Measurements from ENCODE around the gene SPRYD3. TPM values are rescaled to one million over a fixed set of nuclear protein-coding genes. Genes with fewer than 3 reads are reported as not detected.

The SPRYD3 gene
- polyA plus RNA-seq, 3 donors: 17.8 to 26.9 (median 21.8) TPM

DNA sequence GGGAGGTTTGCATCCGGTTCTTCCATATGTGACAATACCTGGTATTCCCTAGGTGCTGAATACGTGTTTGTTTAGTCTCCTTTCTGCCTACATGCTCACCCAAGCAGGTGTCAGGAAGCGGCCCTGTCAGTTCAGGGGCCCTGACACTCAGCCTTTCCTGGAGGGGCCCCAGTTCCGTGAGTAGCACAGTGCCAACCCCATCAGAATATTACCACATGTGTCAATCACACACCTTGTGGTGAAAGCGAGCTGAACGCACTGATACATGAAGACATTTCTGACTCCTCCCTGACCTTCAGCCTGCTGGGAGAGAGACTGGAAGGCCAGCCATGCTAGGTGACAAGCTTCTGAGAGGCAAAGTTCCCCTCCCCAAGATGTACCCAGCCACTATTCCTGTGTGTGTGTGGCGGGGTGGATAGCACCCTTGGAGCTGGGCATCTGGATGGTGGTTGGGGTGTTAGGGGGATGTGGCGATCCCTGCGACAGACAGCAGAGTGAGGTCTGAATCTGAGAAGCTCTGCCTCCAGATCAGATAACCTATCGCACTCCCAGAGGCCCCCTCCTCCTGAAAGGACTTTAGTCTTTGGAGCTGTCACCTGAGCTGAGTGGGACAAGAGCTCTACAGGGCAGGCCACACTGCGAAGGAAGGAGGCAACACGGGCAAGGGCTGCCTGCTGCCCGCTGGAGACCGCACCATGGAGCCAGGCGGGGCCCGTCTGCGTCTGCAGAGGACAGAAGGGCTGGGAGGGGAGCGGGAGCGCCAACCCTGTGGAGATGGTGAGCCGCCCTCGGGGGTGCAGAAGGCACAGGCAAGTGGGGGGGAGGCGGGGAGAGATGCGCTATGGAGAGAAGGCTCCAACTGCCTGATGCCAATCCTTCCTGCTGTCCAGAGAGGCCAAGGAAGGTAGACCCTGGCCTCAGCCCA, 24.0 kb upstream of the SPRYD3 start, which contains the start of gene SOAT2:
Gene SOAT2, plus strand, starts transcription at position 604 of the 925 bp plus-strand sequence. Its CDS starts 92 bp downstream, at position 696.
- Histone ChIP-seq H3K4me3 (replicated peaks in 1 of 3; ENCODE audit: low read depth in 2 of 3, low read length in 3 of 3) (no peak within 1 kb of the TSS), H3K79me2 (ENCODE audit: insufficient read depth, low read length) (no peaks in the 10 kb centered on the region), H3K4me2 (replicated peaks; ENCODE audit: extremely low read depth, low read length, poor library complexity, severe bottlenecking) (no peak within 1 kb of the TSS), H3K36me3 (replicated peaks in 1 of 2; ENCODE audit: control insufficient read depth in 1 of 2, insufficient read depth in 2 of 2, low read length in 2 of 2) (no peaks in the 10 kb centered on the region), H3K9me3 (replicated peaks in 1 of 2; ENCODE audit: control insufficient read depth in 1 of 2, insufficient read depth in 1 of 2, low read length in 2 of 2) (no peaks in the 10 kb centered on the region), H2AFZ (ENCODE audit: insufficient read depth, low read depth, low read length, poor library complexity, severe bottlenecking) (no peak within 1 kb of the TSS), H3K27ac (ENCODE audit: low read depth in 1 of 2, low read length in 2 of 2) (peak within 1 kb of the TSS in 1 of 2 donors; percentile 26), H3K9ac (ENCODE audit: insufficient read depth, low read length, poor library complexity, severe bottlenecking) (no peak within 1 kb of the TSS), H4K20me1 (ENCODE audit: insufficient read depth, low read length) (no peaks in the 10 kb centered on the region), H3K27me3 (ENCODE audit: control insufficient read depth in 2 of 2, insufficient read depth in 2 of 2, low read length in 2 of 2) (peaks cover 9% of the 10 kb centered on the region in 2 donors), H3K4me1 (ENCODE audit: control insufficient read depth in 1 of 2, insufficient read depth in 2 of 2, low read length in 2 of 2) (peaks cover 37 to 40% of the 10 kb centered on the region in 2 donors)
- peaks cover 39% of the 10 kb centered on the region for H3K4me1 Mint-ChIP-seq
- peak within 1 kb of the TSS in 6 of 7 donors; percentile 16 to 84 (median 68) for H3K27ac Mint-ChIP-seq
- 69% methylated on average over 17 of the region's 23 CpGs for WGBS (ENCODE audit: insufficient coverage)
- intact Hi-C loops (cut with micrococcal nuclease): loop anchor here in 1 of 2 donors (5.0 kb wide), 1 partner anchor 36 kb away; no protein-coding TSS in a partner anchor
- H3K27me3 Mint-ChIP-seq (ENCODE audit: low read depth in 3 of 3): peaks cover 12 to 15% (median 13%) of the 10 kb centered on the region in 3 donors
- H3K36me3 Mint-ChIP-seq: peaks cover 0 to 8% of the 10 kb centered on the region in 2 donors
- peak within 1 kb of the TSS; percentile 16 to 51 for H3K4me3 Mint-ChIP-seq
- TF ChIP-seq, protein P1, sequence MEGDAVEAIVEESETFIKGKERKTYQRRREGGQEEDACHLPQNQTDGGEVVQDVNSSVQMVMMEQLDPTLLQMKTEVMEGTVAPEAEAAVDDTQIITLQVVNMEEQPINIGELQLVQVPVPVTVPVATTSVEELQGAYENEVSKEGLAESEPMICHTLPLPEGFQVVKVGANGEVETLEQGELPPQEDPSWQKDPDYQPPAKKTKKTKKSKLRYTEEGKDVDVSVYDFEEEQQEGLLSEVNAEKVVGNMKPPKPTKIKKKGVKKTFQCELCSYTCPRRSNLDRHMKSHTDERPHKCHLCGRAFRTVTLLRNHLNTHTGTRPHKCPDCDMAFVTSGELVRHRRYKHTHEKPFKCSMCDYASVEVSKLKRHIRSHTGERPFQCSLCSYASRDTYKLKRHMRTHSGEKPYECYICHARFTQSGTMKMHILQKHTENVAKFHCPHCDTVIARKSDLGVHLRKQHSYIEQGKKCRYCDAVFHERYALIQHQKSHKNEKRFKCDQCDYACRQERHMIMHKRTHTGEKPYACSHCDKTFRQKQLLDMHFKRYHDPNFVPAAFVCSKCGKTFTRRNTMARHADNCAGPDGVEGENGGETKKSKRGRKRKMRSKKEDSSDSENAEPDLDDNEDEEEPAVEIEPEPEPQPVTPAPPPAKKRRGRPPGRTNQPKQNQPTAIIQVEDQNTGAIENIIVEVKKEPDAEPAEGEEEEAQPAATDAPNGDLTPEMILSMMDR (IDR thresholded peaks at IDR 0.05): no peak
- H3K9me3 Mint-ChIP-seq: no peaks in the 10 kb centered on the region
- no peak for DNase-seq

DNA sequence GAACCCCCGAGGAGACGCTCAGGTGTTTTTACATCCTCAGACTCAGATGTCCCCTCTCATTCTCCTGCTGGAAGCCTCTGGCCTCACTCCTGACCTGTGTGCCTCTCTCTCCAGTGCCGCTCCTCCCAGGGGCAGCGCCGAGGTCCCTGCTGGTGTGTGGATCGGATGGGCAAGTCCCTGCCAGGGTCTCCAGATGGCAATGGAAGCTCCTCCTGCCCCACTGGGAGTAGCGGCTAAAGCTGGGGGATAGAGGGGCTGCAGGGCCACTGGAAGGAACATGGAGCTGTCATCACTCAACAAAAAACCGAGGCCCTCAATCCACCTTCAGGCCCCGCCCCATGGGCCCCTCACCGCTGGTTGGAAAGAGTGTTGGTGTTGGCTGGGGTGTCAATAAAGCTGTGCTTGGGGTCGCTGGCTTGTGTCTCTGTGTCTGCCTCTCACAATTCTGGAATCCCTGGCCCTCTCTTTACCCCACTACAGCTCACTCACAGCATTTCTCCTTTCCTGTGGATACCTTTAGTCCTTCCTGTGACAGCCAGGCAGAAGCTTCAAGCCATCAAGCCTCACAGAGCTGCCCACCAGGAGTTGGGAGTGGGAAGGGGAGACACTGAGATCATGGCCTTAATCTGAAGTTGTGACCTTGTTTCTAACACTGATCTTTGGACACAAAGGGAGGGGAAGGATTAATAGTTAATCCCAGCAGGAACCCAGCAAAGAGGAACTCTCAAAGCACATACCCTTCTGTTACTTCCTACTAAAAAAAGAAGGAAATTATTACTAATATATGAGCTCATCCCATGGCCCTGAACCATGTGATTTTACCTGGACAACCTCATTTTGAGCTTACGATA, 23.0 kb upstream of the SPRYD3 start:
- Histone ChIP-seq H3K9me3 (replicated peaks in 1 of 2; ENCODE audit: control insufficient read depth in 1 of 2, insufficient read depth in 1 of 2, low read length in 2 of 2) (no peaks in the 10 kb centered on the region), H3K4me1 (ENCODE audit: control insufficient read depth in 1 of 2, insufficient read depth in 2 of 2, low read length in 2 of 2) (peaks cover 47 to 48% of the 10 kb centered on the region in 2 donors), H3K27me3 (ENCODE audit: control insufficient read depth in 2 of 2, insufficient read depth in 2 of 2, low read length in 2 of 2) (peaks cover 10 to 16% of the 10 kb centered on the region in 2 donors), H3K79me2 (ENCODE audit: insufficient read depth, low read length) (no peaks in the 10 kb centered on the region), H3K36me3 (replicated peaks in 1 of 2; ENCODE audit: control insufficient read depth in 1 of 2, insufficient read depth in 2 of 2, low read length in 2 of 2) (no peaks in the 10 kb centered on the region), H3K4me2 (replicated peaks; ENCODE audit: extremely low read depth, low read length, poor library complexity, severe bottlenecking) (no peak overlapping the region), H3K9ac (ENCODE audit: insufficient read depth, low read length, poor library complexity, severe bottlenecking) (no peak overlapping the region), H3K4me3 (replicated peaks in 1 of 3; ENCODE audit: low read depth in 2 of 3, low read length in 3 of 3) (no peak overlapping the region), H2AFZ (ENCODE audit: insufficient read depth, low read depth, low read length, poor library complexity, severe bottlenecking) (no peak overlapping the region), H4K20me1 (ENCODE audit: insufficient read depth, low read length) (no peaks in the 10 kb centered on the region), H3K27ac (ENCODE audit: low read depth in 1 of 2, low read length in 2 of 2) (no peak overlapping the region)
- Mint-ChIP-seq H3K27ac (peak overlapping the region in 6 of 7 donors; percentile 5 to 84 (median 26)), H3K36me3 (peaks cover 0 to 9% of the 10 kb centered on the region in 2 donors), H3K4me1 (peaks cover 43% of the 10 kb centered on the region), H3K27me3 (ENCODE audit: low read depth in 3 of 3) (peaks cover 16 to 25% (median 22%) of the 10 kb centered on the region in 3 donors), H3K4me3 (peak overlapping the region in 1 of 2 donors; percentile 51), H3K9me3 (no peaks in the 10 kb centered on the region)
- TF ChIP-seq, protein P1 (IDR thresholded peaks at IDR 0.05): no peak
- no CpG with 5 or more reads among the region's 12 CpGs for WGBS (ENCODE audit: insufficient coverage)
- intact Hi-C loops (cut with micrococcal nuclease): loop anchor here in 1 of 2 donors (5.0 kb wide), 1 partner anchor 35 kb away; no protein-coding TSS in a partner anchor
- peak in 2 of 3 donors; percentile 54 to 58 for DNase-seq
